Mesothelial cell of epicardium (in vitro differentiated cells): ENCODE data around the gene HES6. TPM values are rescaled to one million over a fixed set of nuclear protein-coding genes. Genes with fewer than 3 reads are reported as not detected.

ENCODE experiments used
- DNase-seq, 2 experiments: peaks; one replicate each; pipeline ENCODE4 v3.0.0; 2021; ENCODE audit warnings: low spot score in 2 of 2; ENCODE audit not compliant: unreplicated experiment in 2 of 2
- H3K27ac Mint-ChIP-seq: 2 replicates; pipeline ENCODE4 v1.8.0; 2021; ENCODE audit warnings: mixed read lengths
- H3K27me3 Mint-ChIP-seq: 2 replicates; pipeline ENCODE4 v1.8.0; 2021; ENCODE audit warnings: low read depth, mixed read lengths
- H3K36me3 Mint-ChIP-seq: 2 replicates; pipeline ENCODE4 v1.8.0; 2021; ENCODE audit warnings: mixed read lengths
- H3K4me1 Mint-ChIP-seq: 2 replicates; pipeline ENCODE4 v1.8.0; 2021; ENCODE audit warnings: mixed read lengths
- H3K4me3 Mint-ChIP-seq: 2 replicates; pipeline ENCODE4 v1.8.0; 2021; ENCODE audit warnings: mild to moderate bottlenecking, moderate library complexity, mixed read lengths
- H3K9me3 Mint-ChIP-seq: 2 replicates; pipeline ENCODE4 v1.8.0; 2021; ENCODE audit warnings: mixed read lengths
- CTCF ChIP-seq: fragments of 200-600 bp; sonication (generic); IDR thresholded peaks from one replicate; pipeline ENCODE4 v1.5.0; 2021; ENCODE audit warnings: antibody characterized with exemption; ENCODE audit not compliant: unreplicated experiment
- total RNA-seq: library from RNA; stranded (reverse); gene quantifications from 3 replicates; pipeline ENCODE4 v1.2.1, GENCODE V29; 2021

Gene HES6
- total RNA-seq, 1 donor from 2014 or later = 4.2 TPM

GRCh38 chr2:238241970-238242369 lies 2.1 kb upstream of the HES6 start:
- peak overlapping the region; percentile 2 for H3K4me3 Mint-ChIP-seq
- peaks cover 15% of the 10 kb centered on the region for H3K36me3 Mint-ChIP-seq
- DNase-seq = no peak
- H3K27me3 Mint-ChIP-seq = peaks cover 28% of the 10 kb centered on the region
- no peak for TF ChIP-seq CTCF
- no peak overlapping the region for H3K27ac Mint-ChIP-seq
- H3K4me1 Mint-ChIP-seq = peaks cover 6% of the 10 kb centered on the region
- no peaks in the 10 kb centered on the region for H3K9me3 Mint-ChIP-seq

- no peaks in the 10 kb centered on the region for H3K9me3 Mint-ChIP-seq
- peak; percentile 49 to 65 for DNase-seq
- TF ChIP-seq CTCF = no peak
- peaks cover 6% of the 10 kb centered on the region for H3K4me1 Mint-ChIP-seq
- H3K36me3 Mint-ChIP-seq = peaks cover 13% of the 10 kb centered on the region
- H3K27me3 Mint-ChIP-seq = peaks cover 37% of the 10 kb centered on the region
- no peak overlapping the region for H3K27ac Mint-ChIP-seq
- peak overlapping the region; percentile 2 for H3K4me3 Mint-ChIP-seq
Measured at GRCh38 chr2:238240757-238241711, 1.2 kb upstream of the HES6 start.

GRCh38 chr2:238239543-238239862 lies 335 bp downstream of the HES6 start:
- no peak for TF ChIP-seq CTCF
- peaks cover 6% of the 10 kb centered on the region for H3K4me1 Mint-ChIP-seq
- no peak overlapping the region for H3K27ac Mint-ChIP-seq
- no peaks in the 10 kb centered on the region for H3K9me3 Mint-ChIP-seq
- H3K4me3 Mint-ChIP-seq = no peak overlapping the region
- peaks cover 47% of the 10 kb centered on the region for H3K27me3 Mint-ChIP-seq
- peaks cover 4% of the 10 kb centered on the region for H3K36me3 Mint-ChIP-seq
- peak in 1 of 2 experiments; percentile 58 for DNase-seq

- Mint-ChIP-seq H3K27me3 (peaks cover 48% of the 10 kb centered on the region), H3K9me3 (no peaks in the 10 kb centered on the region), H3K4me3 (peak overlapping the region; percentile 41), H3K4me1 (peaks cover 6% of the 10 kb centered on the region), H3K27ac (no peak overlapping the region), H3K36me3 (no peaks in the 10 kb centered on the region)
- no peak for TF ChIP-seq CTCF
- DNase-seq = no peak
Measured at GRCh38 chr2:238238766-238239542, 884 bp downstream of the HES6 start.

- Mint-ChIP-seq H3K9me3 (no peaks in the 10 kb centered on the region), H3K4me1 (peaks cover 6% of the 10 kb centered on the region), H3K27me3 (peaks cover 49% of the 10 kb centered on the region), H3K27ac (no peak overlapping the region), H3K4me3 (peak overlapping the region; percentile 41), H3K36me3 (no peaks in the 10 kb centered on the region)
- DNase-seq = no peak
- TF ChIP-seq CTCF = no peak
Measured at GRCh38 chr2:238238311-238238765, 1.5 kb downstream of the HES6 start.
